ENCODE results near the gene NDFIP1. TPM values are rescaled to one million over a fixed set of nuclear protein-coding genes. Genes with fewer than 3 reads are reported as not detected.
"Not testable (repeated sequence)": the region's sequence is repeated elsewhere in the genome, so short reads cannot be mapped to it uniquely, and the experiment has no call there.

Gene NDFIP1
- polyA plus RNA-seq, 1 donor: 54.7 TPM

- not testable (repeated sequence) for DNase-seq (ENCODE audit: low read depth)
Measured at GRCh38 chr5:142188691-142189090, 80.1 kb downstream of the NDFIP1 start.

- DNase-seq (ENCODE audit: low read depth): no peak
Measured at GRCh38 chr5:142189813-142190212, 81.2 kb downstream of the NDFIP1 start.

GRCh38 chr5:142191776-142192175, 83.2 kb downstream of the NDFIP1 start:
- no peak for DNase-seq (ENCODE audit: low read depth)

GRCh38 chr5:142192286-142193113, 83.9 kb downstream of the NDFIP1 start:
- DNase-seq (ENCODE audit: low read depth): no peak

- DNase-seq (ENCODE audit: low read depth): no peak
Measured at GRCh38 chr5:142193114-142193428, 84.5 kb downstream of the NDFIP1 start.

GRCh38 chr5:142197098-142197497, 88.5 kb downstream of the NDFIP1 start:
- no peak for DNase-seq (ENCODE audit: low read depth)

GRCh38 chr5:142197781-142198180, 89.2 kb downstream of the NDFIP1 start:
- no peak for DNase-seq (ENCODE audit: low read depth)

- no peak for DNase-seq (ENCODE audit: low read depth)
Measured at GRCh38 chr5:142199388-142199787, 90.8 kb downstream of the NDFIP1 start.

GRCh38 chr5:142200387-142200786, 91.8 kb downstream of the NDFIP1 start:
- DNase-seq (ENCODE audit: low read depth): no peak

- no peak for DNase-seq (ENCODE audit: low read depth)
Measured at GRCh38 chr5:142201471-142201887, 92.9 kb downstream of the NDFIP1 start.

- no peak for DNase-seq (ENCODE audit: low read depth)
Measured at GRCh38 chr5:142202282-142202681, 93.7 kb downstream of the NDFIP1 start.

Other genes starting within 250 kb of the NDFIP1 start
- 13.6 TPM for gene PCDH1, start 230.4 kb upstream of the NDFIP1 start, polyA plus RNA-seq (ENCODE audit: insufficient read length)
- 97.7 TPM for gene DELE1, start 184.9 kb upstream of the NDFIP1 start, polyA plus RNA-seq (ENCODE audit: insufficient read length)
- 14.0 TPM for gene PCDH12, start 150.6 kb upstream of the NDFIP1 start, polyA plus RNA-seq (ENCODE audit: insufficient read length)
- gene RNF14, start 139.7 kb upstream of the NDFIP1 start, polyA plus RNA-seq (ENCODE audit: insufficient read length): 44.8 TPM
- gene GNPDA1, start 95.8 kb upstream of the NDFIP1 start, polyA plus RNA-seq (ENCODE audit: insufficient read length): 18.8 TPM
- 48.7 TPM for gene SPRY4, start 216.2 kb downstream of the NDFIP1 start, polyA plus RNA-seq (ENCODE audit: insufficient read length)